ENCODE results near the gene GABBR2. TPM values are rescaled to one million over a fixed set of nuclear protein-coding genes. Genes with fewer than 3 reads are reported as not detected.
A peak's percentile ranks its signal among the peaks of the same experiment; 100 is the strongest.

The GABBR2 gene
- total RNA-seq, 2 donors from 2014 or later = 1.2 to 1.3 TPM

DNA sequence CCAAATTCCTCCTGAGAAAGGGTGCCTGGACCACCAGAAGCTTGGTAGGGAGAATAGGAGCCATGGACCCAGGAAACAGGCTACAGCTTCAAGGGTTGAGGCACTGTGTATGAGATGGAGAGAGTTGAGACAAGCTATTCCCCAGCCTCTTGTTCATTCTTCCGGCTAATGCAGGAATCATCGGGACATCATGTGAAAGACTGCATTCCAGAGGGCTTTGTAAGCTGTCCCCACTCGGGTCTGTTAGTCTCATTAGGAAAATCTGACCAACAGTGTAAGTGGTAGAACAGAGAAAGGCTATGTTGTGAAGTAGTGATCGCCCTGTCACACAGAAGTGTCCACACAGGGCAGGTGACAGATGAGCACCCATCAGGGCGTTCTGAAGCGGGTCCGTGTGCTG is 81.4 kb downstream of the GABBR2 start:
- peaks cover 2% of the 10 kb centered on the region for H3K4me1 ChIP-seq (ENCODE audit: control insufficient read depth, insufficient read depth, low read length)
- no peaks in the 10 kb centered on the region for H3K9me3 ChIP-seq (ENCODE audit: control insufficient read depth, low read length)
- DNase-seq = no peak
- Mint-ChIP-seq H3K4me1 (peaks cover 5% of the 10 kb centered on the region), H3K36me3 (ENCODE audit: low read depth) (no peaks in the 10 kb centered on the region), H3K4me3 (no peak overlapping the region), H3K27ac (no peak overlapping the region), H3K27me3 (ENCODE audit: insufficient read depth) (peaks cover 4% of the 10 kb centered on the region), H3K9me3 (no peaks in the 10 kb centered on the region)
- 92% methylated on average over 7 of the region's 7 CpGs for WGBS, 2 experiments (ENCODE audit: insufficient coverage in 1 of 2, insufficient read length in 1 of 2)
- H3K9ac ChIP-seq (ENCODE audit: extremely low read depth, low read length, poor library complexity, severe bottlenecking) = no peak overlapping the region
- no peak overlapping the region for H3K27ac ChIP-seq (ENCODE audit: low read depth, low read length)
- peaks cover 6% of the 10 kb centered on the region for H3K27me3 ChIP-seq (ENCODE audit: control insufficient read depth, insufficient read depth, low read length, poor library complexity, severe bottlenecking)
- H3K4me3 ChIP-seq (ENCODE audit: low read length) = no peak overlapping the region
- TF ChIP-seq, protein P1, sequence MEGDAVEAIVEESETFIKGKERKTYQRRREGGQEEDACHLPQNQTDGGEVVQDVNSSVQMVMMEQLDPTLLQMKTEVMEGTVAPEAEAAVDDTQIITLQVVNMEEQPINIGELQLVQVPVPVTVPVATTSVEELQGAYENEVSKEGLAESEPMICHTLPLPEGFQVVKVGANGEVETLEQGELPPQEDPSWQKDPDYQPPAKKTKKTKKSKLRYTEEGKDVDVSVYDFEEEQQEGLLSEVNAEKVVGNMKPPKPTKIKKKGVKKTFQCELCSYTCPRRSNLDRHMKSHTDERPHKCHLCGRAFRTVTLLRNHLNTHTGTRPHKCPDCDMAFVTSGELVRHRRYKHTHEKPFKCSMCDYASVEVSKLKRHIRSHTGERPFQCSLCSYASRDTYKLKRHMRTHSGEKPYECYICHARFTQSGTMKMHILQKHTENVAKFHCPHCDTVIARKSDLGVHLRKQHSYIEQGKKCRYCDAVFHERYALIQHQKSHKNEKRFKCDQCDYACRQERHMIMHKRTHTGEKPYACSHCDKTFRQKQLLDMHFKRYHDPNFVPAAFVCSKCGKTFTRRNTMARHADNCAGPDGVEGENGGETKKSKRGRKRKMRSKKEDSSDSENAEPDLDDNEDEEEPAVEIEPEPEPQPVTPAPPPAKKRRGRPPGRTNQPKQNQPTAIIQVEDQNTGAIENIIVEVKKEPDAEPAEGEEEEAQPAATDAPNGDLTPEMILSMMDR (conservative IDR thresholded peaks at IDR 0.05) = no peak
- no peaks in the 10 kb centered on the region for H3K36me3 ChIP-seq (ENCODE audit: control insufficient read depth, insufficient read depth, low read length)

DNA sequence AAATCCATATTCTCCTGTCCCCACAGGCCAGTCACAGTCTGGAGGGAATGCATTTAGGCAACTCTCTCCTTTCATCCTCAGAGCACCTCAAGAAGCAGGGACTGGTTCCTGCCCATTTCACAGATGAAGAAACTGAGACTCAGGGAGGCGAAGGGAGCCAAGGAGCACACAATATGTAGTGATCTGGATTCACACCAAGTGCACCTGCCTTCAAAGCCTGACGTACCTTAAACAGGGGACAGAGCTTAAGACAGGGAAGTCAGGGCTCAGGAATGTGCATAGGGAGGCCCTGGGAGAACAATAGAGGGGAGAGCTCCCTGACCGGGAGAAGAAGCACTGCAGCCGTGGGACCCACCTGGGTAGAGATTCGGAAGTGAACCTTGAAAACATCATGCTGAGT is 83.0 kb downstream of the GABBR2 start:
- Histone ChIP-seq H3K9me3 (ENCODE audit: control insufficient read depth, low read length) (no peaks in the 10 kb centered on the region), H3K27me3 (ENCODE audit: control insufficient read depth, insufficient read depth, low read length, poor library complexity, severe bottlenecking) (peaks cover 6% of the 10 kb centered on the region), H3K4me1 (ENCODE audit: control insufficient read depth, insufficient read depth, low read length) (no peaks in the 10 kb centered on the region), H3K36me3 (ENCODE audit: control insufficient read depth, insufficient read depth, low read length) (no peaks in the 10 kb centered on the region), H3K9ac (ENCODE audit: extremely low read depth, low read length, poor library complexity, severe bottlenecking) (no peak overlapping the region), H3K4me3 (ENCODE audit: low read length) (no peak overlapping the region), H3K27ac (ENCODE audit: low read depth, low read length) (no peak overlapping the region)
- no peaks in the 10 kb centered on the region for H3K36me3 Mint-ChIP-seq (ENCODE audit: low read depth)
- no peak overlapping the region for H3K27ac Mint-ChIP-seq
- H3K4me3 Mint-ChIP-seq = no peak overlapping the region
- TF ChIP-seq, protein P1 (conservative IDR thresholded peaks at IDR 0.05) = no peak
- 74 to 75% methylated on average over 5 of the region's 5 CpGs for WGBS, 2 experiments (ENCODE audit: insufficient coverage in 1 of 2, insufficient read length in 1 of 2)
- DNase-seq = peak; percentile 69
- H3K9me3 Mint-ChIP-seq = no peaks in the 10 kb centered on the region
- peaks cover 3% of the 10 kb centered on the region for H3K27me3 Mint-ChIP-seq (ENCODE audit: insufficient read depth)
- peaks cover 3% of the 10 kb centered on the region for H3K4me1 Mint-ChIP-seq

DNA sequence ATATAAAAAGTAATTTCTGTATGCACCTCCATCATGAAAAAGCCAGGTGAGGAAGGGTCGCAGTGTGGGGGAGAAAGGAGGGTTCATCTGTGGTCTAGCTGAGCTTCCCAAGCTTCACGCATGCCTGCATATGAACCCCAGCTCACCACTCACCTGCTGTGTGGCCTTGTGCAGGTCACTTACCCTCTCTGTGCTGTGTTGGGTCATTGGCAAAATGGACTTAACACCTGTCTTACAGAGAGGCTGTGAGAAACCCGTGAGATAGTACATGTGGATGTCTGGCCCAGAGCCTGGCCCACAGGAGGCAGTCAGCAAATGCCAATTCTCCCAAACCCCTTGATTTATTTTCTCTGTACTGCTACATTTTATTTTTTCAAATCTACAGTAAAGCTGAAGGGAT is 88.9 kb downstream of the GABBR2 start:
- Histone ChIP-seq H3K9ac (ENCODE audit: extremely low read depth, low read length, poor library complexity, severe bottlenecking) (no peak overlapping the region), H3K36me3 (ENCODE audit: control insufficient read depth, insufficient read depth, low read length) (no peaks in the 10 kb centered on the region), H3K9me3 (ENCODE audit: control insufficient read depth, low read length) (no peaks in the 10 kb centered on the region), H3K4me1 (ENCODE audit: control insufficient read depth, insufficient read depth, low read length) (peaks cover 4% of the 10 kb centered on the region), H3K27me3 (ENCODE audit: control insufficient read depth, insufficient read depth, low read length, poor library complexity, severe bottlenecking) (no peaks in the 10 kb centered on the region), H3K27ac (ENCODE audit: low read depth, low read length) (no peak overlapping the region), H3K4me3 (ENCODE audit: low read length) (no peak overlapping the region)
- Mint-ChIP-seq H3K27ac (no peak overlapping the region), H3K4me1 (no peaks in the 10 kb centered on the region), H3K27me3 (ENCODE audit: insufficient read depth) (no peaks in the 10 kb centered on the region), H3K4me3 (no peak overlapping the region), H3K36me3 (ENCODE audit: low read depth) (no peaks in the 10 kb centered on the region), H3K9me3 (no peaks in the 10 kb centered on the region)
- WGBS, 2 experiments (ENCODE audit: insufficient coverage in 1 of 2, insufficient read length in 1 of 2) = 95 to 100% methylated on average over 2 to 3 of the region's 3 CpGs
- no peak for DNase-seq
- TF ChIP-seq, protein P1 (conservative IDR thresholded peaks at IDR 0.05) = no peak
